Gastroesophageal sphincter (tissue), 4 donors: Measurements from ENCODE around the gene MYOM3. TPM values are rescaled to one million over a fixed set of nuclear protein-coding genes. Genes with fewer than 3 reads are reported as not detected.

Source experiments
- ATAC-seq: fragments of 150-250 bp; one replicate; pipeline ENCODE4 v1.9.1; 2016; ENCODE audit warnings: mild to moderate bottlenecking, moderate library complexity
- H3K27ac ChIP-seq, 4 donors: fragments of 200-600 bp; sonication (generic) in 3 of 4; 1 replicate in 3 of 4; 2 replicates in 1 of 4; pipeline ENCODE4 v1.5.1; 2016 to 2019
- H3K27me3 ChIP-seq: fragments of 200-600 bp; sonication (generic); one replicate; pipeline ENCODE4 v1.5.1; 2019
- H3K36me3 ChIP-seq, 2 donors: fragments of 200-600 bp; sonication (generic); one replicate each; pipeline ENCODE4 v1.5.1; 2019; ENCODE audit warnings: control low read depth in 1 of 2
- H3K4me1 ChIP-seq, 3 donors: fragments of 200-600 bp; sonication (generic); 1 replicate in 2 of 3; 2 replicates in 1 of 3; pipeline ENCODE4 v1.5.1; 2016 to 2019; ENCODE audit warnings: control low read depth in 2 of 3
- H3K4me3 ChIP-seq, 2 donors: fragments of 200-600 bp; sonication (generic); one replicate each; pipeline ENCODE4 v1.5.1; 2019; ENCODE audit warnings: mild to moderate bottlenecking in 1 of 2, moderate library complexity in 1 of 2
- H3K9me3 ChIP-seq, 3 donors: fragments of 200-600 bp; sonication (generic); one replicate each; pipeline ENCODE4 v1.5.1; 2017 to 2019; ENCODE audit warnings: control low read depth in 2 of 3
- CTCF ChIP-seq, 4 experiments: fragments of 200-600 bp in 2 of 4; fragments of 450-650 bp in 2 of 4; sonication (generic) in 1 of 4; IDR thresholded peaks; one replicate each; pipeline ENCODE4 v1.5.1; 2017 to 2019; ENCODE audit warnings: antibody characterized with exemption in 4 of 4, mild to moderate bottlenecking in 2 of 4, moderate library complexity in 2 of 4
- EP300 ChIP-seq: sonication (generic); formaldehyde crosslinking; IDR thresholded peaks from one replicate; pipeline ENCODE4 v1.6.1; 2017; ENCODE audit warnings: antibody characterized with exemption, mild to moderate bottlenecking
- POLR2A ChIP-seq, 2 donors: fragments of 450-650 bp; IDR thresholded peaks; one replicate each; pipeline ENCODE4 v1.6.1; 2017; ENCODE audit warnings: antibody characterized with exemption in 2 of 2, mild to moderate bottlenecking in 2 of 2, moderate library complexity in 1 of 2
- POLR2AphosphoS5 ChIP-seq: sonication (generic); formaldehyde crosslinking; IDR thresholded peaks from one replicate; pipeline ENCODE4 v1.6.1; 2017; ENCODE audit warnings: antibody characterized with exemption
- WGBS, 2 donors: methylation state at CpG; one replicate each; pipeline ENCODE4 v1.1.5; 2018; ENCODE audit warnings: low coverage in 1 of 2; 5-methylcytosine and 5-hydroxymethylcytosine counted together
- total RNA-seq, 4 donors: library from RNA; depleted of rRNA; stranded (reverse); fragments of >200 nt; gene quantifications; one replicate each; pipeline ENCODE4 v1.1.0, GENCODE V29; 2016

Gene MYOM3
- total RNA-seq, 4 donors from 2014 or later, result 0.31 to 2.4 TPM; not detected in 2

GRCh38 chr1:24156542-24157260 is 44.8 kb upstream of the MYOM3 start:
- WGBS, 2 donors, result 80 to 97% methylated on average over 2 to 6 of the region's 18 CpGs
- no peak overlapping the region for H3K27ac ChIP-seq
- TF ChIP-seq EP300, result no peak
- no peak for TF ChIP-seq POLR2A (IDR thresholded peaks at IDR 0.05)
- TF ChIP-seq POLR2AphosphoS5, result no peak
- TF ChIP-seq CTCF (IDR thresholded peaks at IDR 0.05), result no peak
- H3K9me3 ChIP-seq, result no peaks in the 10 kb centered on the region
- H3K27me3 ChIP-seq, result peaks cover 31% of the 10 kb centered on the region
- H3K4me3 ChIP-seq, result no peak overlapping the region
- H3K4me1 ChIP-seq, result no peaks in the 10 kb centered on the region
- no peak for ATAC-seq
- no peaks in the 10 kb centered on the region for H3K36me3 ChIP-seq

- ATAC-seq, result no peak
- H3K4me3 ChIP-seq, result no peak overlapping the region
- no peaks in the 10 kb centered on the region for H3K9me3 ChIP-seq
- H3K36me3 ChIP-seq, result no peaks in the 10 kb centered on the region
- WGBS, 2 donors, result 54 to 56% methylated on average over 5 to 7 of the region's 11 CpGs
- H3K4me1 ChIP-seq, result peaks cover 0 to 8% (median 0%) of the 10 kb centered on the region in 3 donors
- H3K27ac ChIP-seq, result no peak overlapping the region
- TF ChIP-seq EP300, result no peak
- TF ChIP-seq POLR2AphosphoS5, result no peak
- TF ChIP-seq CTCF (IDR thresholded peaks at IDR 0.05), result peak in 1 of 4 experiments; percentile 12
- H3K27me3 ChIP-seq, result peaks cover 44% of the 10 kb centered on the region
Observed at GRCh38 chr1:24155011-24155782, 43.3 kb upstream of the MYOM3 start.

- ATAC-seq, result no peak
- no peaks in the 10 kb centered on the region for H3K9me3 ChIP-seq
- 81 to 87% methylated on average over 8 of the region's 8 CpGs for WGBS, 2 donors
- peaks cover 54% of the 10 kb centered on the region for H3K27me3 ChIP-seq
- H3K27ac ChIP-seq, result no peak overlapping the region
- no peak overlapping the region for H3K4me3 ChIP-seq
- TF ChIP-seq CTCF (IDR thresholded peaks at IDR 0.05), result no peak
- TF ChIP-seq EP300, result no peak
- TF ChIP-seq POLR2A (IDR thresholded peaks at IDR 0.05), result no peak
- TF ChIP-seq POLR2AphosphoS5, result no peak
- peaks cover 0 to 12% (median 0%) of the 10 kb centered on the region in 3 donors for H3K4me1 ChIP-seq
- H3K36me3 ChIP-seq, result no peaks in the 10 kb centered on the region
Observed at GRCh38 chr1:24154215-24154614, 42.3 kb upstream of the MYOM3 start.

GRCh38 chr1:24152631-24153494 is 40.9 kb upstream of the MYOM3 start:
- Histone ChIP-seq H3K27ac (no peak overlapping the region), H3K36me3 (no peaks in the 10 kb centered on the region), H3K9me3 (no peaks in the 10 kb centered on the region), H3K4me3 (no peak overlapping the region), H3K27me3 (peaks cover 60% of the 10 kb centered on the region), H3K4me1 (peaks cover 0 to 12% (median 0%) of the 10 kb centered on the region in 3 donors)
- no peak for ATAC-seq
- TF ChIP-seq CTCF (IDR thresholded peaks at IDR 0.05) (no peak), POLR2AphosphoS5 (no peak), EP300 (no peak), POLR2A (IDR thresholded peaks at IDR 0.05) (no peak)
- 73 to 100% methylated on average over 1 to 4 of the region's 10 CpGs for WGBS, 2 donors
